Measurements from ENCODE around the gene EIF4H.
"Not testable (repeated sequence)": the region's sequence is repeated elsewhere in the genome, so short reads cannot be mapped to it uniquely, and the experiment has no call there.

Gene EIF4H

GRCh38 chr7:74224907-74225306, 50.8 kb downstream of the EIF4H start:
- not testable (repeated sequence) for DNase-seq (ENCODE audit: low read depth)

GRCh38 chr7:74225400-74225799, 51.2 kb downstream of the EIF4H start:
- no peak for DNase-seq (ENCODE audit: low read depth)

- no peak for DNase-seq (ENCODE audit: low read depth)
Measured at GRCh38 chr7:74226633-74227032, 52.5 kb downstream of the EIF4H start.

- no peak for DNase-seq (ENCODE audit: low read depth)
Measured at GRCh38 chr7:74228951-74229900, 55.1 kb downstream of the EIF4H start.

- no peak for DNase-seq (ENCODE audit: low read depth)
Measured at GRCh38 chr7:74230446-74231231, 56.5 kb downstream of the EIF4H start.

- no peak for DNase-seq (ENCODE audit: low read depth)
Measured at GRCh38 chr7:74231232-74231590, 57.1 kb downstream of the EIF4H start.

- DNase-seq (ENCODE audit: low read depth) = peak; percentile 87
Measured at GRCh38 chr7:74233655-74234285, 59.6 kb downstream of the EIF4H start.

GRCh38 chr7:74235518-74236268, 61.5 kb downstream of the EIF4H start:
- no peak for DNase-seq (ENCODE audit: low read depth)

- DNase-seq (ENCODE audit: low read depth) = no peak
Measured at GRCh38 chr7:74236284-74236683, 62.1 kb downstream of the EIF4H start.

- no peak for DNase-seq (ENCODE audit: low read depth)
Measured at GRCh38 chr7:74240482-74240881, 66.3 kb downstream of the EIF4H start.

GRCh38 chr7:74242122-74242443, 67.9 kb downstream of the EIF4H start:
- DNase-seq (ENCODE audit: low read depth) = no peak

GRCh38 chr7:74246497-74246896, 72.3 kb downstream of the EIF4H start:
- no peak for DNase-seq (ENCODE audit: low read depth)
